GM18502 (cell line): ENCODE measurements around the gene PLEKHN1.
"Not testable (repeated sequence)": the region's sequence is repeated elsewhere in the genome, so short reads cannot be mapped to it uniquely, and the experiment has no call there.

Source experiments
- ATAC-seq: cut with Tn5 transposase; IDR thresholded peaks from one replicate; pipeline ENCODE4 v1.9.1; 2021; ENCODE audit warnings: mild to moderate bottlenecking; ENCODE audit not compliant: unreplicated experiment, poor library complexity

Gene PLEKHN1

GRCh38 chr1:971751-972506, 5.6 kb downstream of the PLEKHN1 start:
- no peak for ATAC-seq

GRCh38 chr1:972726-973458, 6.6 kb downstream of the PLEKHN1 start:
- ATAC-seq = no peak

- ATAC-seq = no peak
Measured at GRCh38 chr1:973459-974292, 7.4 kb downstream of the PLEKHN1 start.

GRCh38 chr1:974293-974640, 8.0 kb downstream of the PLEKHN1 start:
- ATAC-seq = no peak

GRCh38 chr1:974687-975328, 8.5 kb downstream of the PLEKHN1 start:
- ATAC-seq = no peak

- no peak for ATAC-seq
Measured at GRCh38 chr1:975365-975764, 9.1 kb downstream of the PLEKHN1 start.

- ATAC-seq = no peak
Measured at GRCh38 chr1:975896-976683, 9.8 kb downstream of the PLEKHN1 start.

- not testable (repeated sequence) for ATAC-seq
Measured at GRCh38 chr1:976791-977190, 10.5 kb downstream of the PLEKHN1 start.

GRCh38 chr1:978069-978834, 12.0 kb downstream of the PLEKHN1 start:
- ATAC-seq = no peak

GRCh38 chr1:978835-979743, 12.8 kb downstream of the PLEKHN1 start:
- no peak for ATAC-seq

- no peak for ATAC-seq
Measured at GRCh38 chr1:979744-980072, 13.4 kb downstream of the PLEKHN1 start.

- ATAC-seq = no peak
Measured at GRCh38 chr1:980137-980571, 13.9 kb downstream of the PLEKHN1 start.

GRCh38 chr1:980602-981395, 14.5 kb downstream of the PLEKHN1 start:
- ATAC-seq = no peak

- no peak for ATAC-seq
Measured at GRCh38 chr1:981491-981954, 15.2 kb downstream of the PLEKHN1 start.

GRCh38 chr1:981955-982558, 15.8 kb downstream of the PLEKHN1 start, which contains the start of gene PERM1:
Gene PERM1, minus strand, starts transcription at chr1:982093. Its CDS starts 1,064 bp downstream, at chr1:981029.
- no peak for ATAC-seq

- no peak for ATAC-seq
Measured at GRCh38 chr1:982765-983436, 16.6 kb downstream of the PLEKHN1 start.
